GM12878 (cell line): Measurements from ENCODE around the gene ACSS1.

Experiments
- CBX5 ChIP-seq: sonication (generic); IDR thresholded peaks from 2 replicates; pipeline ENCODE4 v1.6.1; 2016; ENCODE audit warnings: low read depth, moderate library complexity, mild to moderate bottlenecking, inconsistent platforms
- CHD2 ChIP-seq: IDR thresholded peaks from 2 replicates; pipeline ENCODE4 v1.6.1; 2011; ENCODE audit warnings: low read depth, low read length, improper control_type of control experiment, borderline replicate concordance
- GABPA ChIP-seq: IDR thresholded peaks from 2 replicates; pipeline ENCODE4 v1.6.1; 2014; ENCODE audit warnings: antibody characterized with exemption, low read depth, mild to moderate bottlenecking, inconsistent platforms
- POLR2A ChIP-seq: IDR thresholded peaks from 2 replicates; pipeline ENCODE4 v1.6.1; 2011; ENCODE audit warnings: low read depth, mild to moderate bottlenecking, low read length
- TF ChIP-seq, protein P1 (sequence below), 3 experiments: IDR thresholded peaks in 2 of 3; conservative IDR thresholded peaks in 1 of 3; 2 replicates each; pipeline ENCODE4 v1.5.1; 2011; ENCODE audit warnings: low read depth in 3 of 3, low read length in 3 of 3, mild to moderate bottlenecking in 3 of 3, control low read depth in 2 of 3, moderate library complexity in 2 of 3, inconsistent platforms in 1 of 3, mixed read lengths in 1 of 3; ENCODE audit not compliant: control insufficient read depth in 2 of 3, insufficient read depth in 1 of 3; ENCODE audit errors: extremely low read depth in 1 of 3
- TF ChIP-seq, protein P2 (sequence below): fragments of 450-650 bp; IDR thresholded peaks from 2 replicates; pipeline ENCODE4 v1.6.1; 2017; ENCODE audit warnings: mild to moderate bottlenecking
- TF ChIP-seq, protein P3 (sequence below): IDR thresholded peaks from 2 replicates; pipeline ENCODE4 v1.6.1; 2012; ENCODE audit warnings: low read depth, low read length, improper control_type of control experiment

DNA sequence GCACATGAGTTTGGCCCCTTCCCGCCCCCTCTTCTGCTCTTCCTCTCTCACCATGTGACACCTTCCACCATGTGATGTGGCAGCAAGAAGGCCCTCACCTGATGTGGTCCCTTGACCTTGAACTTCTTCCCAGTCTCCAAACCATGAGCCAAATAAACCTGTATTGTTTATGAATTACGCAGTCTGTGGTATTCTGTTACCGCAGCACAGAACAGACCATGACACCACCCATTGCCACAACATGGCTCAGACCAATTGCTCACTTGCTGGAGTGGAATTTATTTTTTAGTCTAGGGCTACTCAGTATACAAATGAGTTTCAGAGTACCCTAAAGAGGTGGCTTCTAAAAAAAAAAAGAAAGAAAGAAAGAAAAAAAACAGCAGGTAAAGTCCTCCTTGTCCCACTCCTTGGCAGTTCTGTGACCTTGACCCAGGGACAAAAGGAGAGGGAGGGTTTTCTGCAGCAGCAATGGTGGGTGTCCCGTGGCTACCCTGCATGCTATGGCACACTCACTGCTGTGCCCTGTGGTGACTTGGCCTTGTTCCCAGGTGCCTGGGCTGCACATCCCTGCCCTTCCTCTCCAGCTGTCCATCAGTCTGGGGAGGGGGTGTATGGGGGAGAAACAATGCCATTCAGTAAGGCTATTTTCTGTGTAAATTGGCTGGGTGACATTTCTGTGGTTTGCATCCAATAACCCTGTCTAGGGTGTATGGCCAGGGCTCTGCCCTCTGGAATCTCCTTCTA, 29.4 kb upstream of the ACSS1 start:
- no peak for TF ChIP-seq GABPA
- TF ChIP-seq, protein P1, sequence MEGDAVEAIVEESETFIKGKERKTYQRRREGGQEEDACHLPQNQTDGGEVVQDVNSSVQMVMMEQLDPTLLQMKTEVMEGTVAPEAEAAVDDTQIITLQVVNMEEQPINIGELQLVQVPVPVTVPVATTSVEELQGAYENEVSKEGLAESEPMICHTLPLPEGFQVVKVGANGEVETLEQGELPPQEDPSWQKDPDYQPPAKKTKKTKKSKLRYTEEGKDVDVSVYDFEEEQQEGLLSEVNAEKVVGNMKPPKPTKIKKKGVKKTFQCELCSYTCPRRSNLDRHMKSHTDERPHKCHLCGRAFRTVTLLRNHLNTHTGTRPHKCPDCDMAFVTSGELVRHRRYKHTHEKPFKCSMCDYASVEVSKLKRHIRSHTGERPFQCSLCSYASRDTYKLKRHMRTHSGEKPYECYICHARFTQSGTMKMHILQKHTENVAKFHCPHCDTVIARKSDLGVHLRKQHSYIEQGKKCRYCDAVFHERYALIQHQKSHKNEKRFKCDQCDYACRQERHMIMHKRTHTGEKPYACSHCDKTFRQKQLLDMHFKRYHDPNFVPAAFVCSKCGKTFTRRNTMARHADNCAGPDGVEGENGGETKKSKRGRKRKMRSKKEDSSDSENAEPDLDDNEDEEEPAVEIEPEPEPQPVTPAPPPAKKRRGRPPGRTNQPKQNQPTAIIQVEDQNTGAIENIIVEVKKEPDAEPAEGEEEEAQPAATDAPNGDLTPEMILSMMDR (IDR thresholded peaks at IDR 0.05 in 2 of 3, conservative IDR thresholded peaks at IDR 0.05 in 1 of 3; ENCODE audit: control insufficient read depth in 2 of 3, extremely low read depth in 1 of 3, insufficient read depth in 1 of 3, low read depth in 3 of 3, low read length in 3 of 3) = no peak
- TF ChIP-seq, protein P2, sequence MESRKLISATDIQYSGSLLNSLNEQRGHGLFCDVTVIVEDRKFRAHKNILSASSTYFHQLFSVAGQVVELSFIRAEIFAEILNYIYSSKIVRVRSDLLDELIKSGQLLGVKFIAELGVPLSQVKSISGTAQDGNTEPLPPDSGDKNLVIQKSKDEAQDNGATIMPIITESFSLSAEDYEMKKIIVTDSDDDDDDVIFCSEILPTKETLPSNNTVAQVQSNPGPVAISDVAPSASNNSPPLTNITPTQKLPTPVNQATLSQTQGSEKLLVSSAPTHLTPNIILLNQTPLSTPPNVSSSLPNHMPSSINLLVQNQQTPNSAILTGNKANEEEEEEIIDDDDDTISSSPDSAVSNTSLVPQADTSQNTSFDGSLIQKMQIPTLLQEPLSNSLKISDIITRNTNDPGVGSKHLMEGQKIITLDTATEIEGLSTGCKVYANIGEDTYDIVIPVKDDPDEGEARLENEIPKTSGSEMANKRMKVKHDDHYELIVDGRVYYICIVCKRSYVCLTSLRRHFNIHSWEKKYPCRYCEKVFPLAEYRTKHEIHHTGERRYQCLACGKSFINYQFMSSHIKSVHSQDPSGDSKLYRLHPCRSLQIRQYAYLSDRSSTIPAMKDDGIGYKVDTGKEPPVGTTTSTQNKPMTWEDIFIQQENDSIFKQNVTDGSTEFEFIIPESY = no peak
- TF ChIP-seq POLR2A = no peak
- no peak for TF ChIP-seq CBX5
- TF ChIP-seq CHD2 = no peak
- TF ChIP-seq, protein P3, sequence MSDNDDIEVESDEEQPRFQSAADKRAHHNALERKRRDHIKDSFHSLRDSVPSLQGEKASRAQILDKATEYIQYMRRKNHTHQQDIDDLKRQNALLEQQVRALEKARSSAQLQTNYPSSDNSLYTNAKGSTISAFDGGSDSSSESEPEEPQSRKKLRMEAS = no peak
